Subcutaneous abdominal adipose tissue (tissue), 5 donors: Measurements from ENCODE around the gene CCDC172.

ENCODE experiments used
- H3K27ac ChIP-seq: one replicate; pipeline ENCODE4 v1.7.0; 2013; ENCODE audit warnings: low read depth, mild to moderate bottlenecking, inconsistent platforms, low read length, moderate library complexity
- H3K27me3 ChIP-seq, 5 donors: one replicate each; pipeline ENCODE4 v1.7.0; 2013; ENCODE audit warnings: low read length in 5 of 5, inconsistent platforms in 1 of 5; ENCODE audit not compliant: control insufficient read depth in 5 of 5, insufficient read depth in 4 of 5
- H3K36me3 ChIP-seq, 5 donors: one replicate each; pipeline ENCODE4 v1.7.0; 2013; ENCODE audit warnings: low read length in 5 of 5; ENCODE audit not compliant: control insufficient read depth in 5 of 5, insufficient read depth in 5 of 5
- H3K4me1 ChIP-seq, 5 donors: one replicate each; pipeline ENCODE4 v1.7.0; 2013; ENCODE audit warnings: low read length in 5 of 5, mild to moderate bottlenecking in 3 of 5, moderate library complexity in 1 of 5; ENCODE audit not compliant: control insufficient read depth in 5 of 5, insufficient read depth in 5 of 5
- H3K4me3 ChIP-seq, 5 donors: one replicate each; pipeline ENCODE4 v1.7.0; 2013; ENCODE audit warnings: low read length in 5 of 5, low read depth in 1 of 5
- H3K9ac ChIP-seq, 5 donors: one replicate each; pipeline ENCODE4 v1.7.0; 2013; ENCODE audit warnings: low read length in 5 of 5, mild to moderate bottlenecking in 4 of 5, moderate library complexity in 3 of 5
- H3K9me3 ChIP-seq, 5 donors: one replicate each; pipeline ENCODE4 v1.7.0; 2013; ENCODE audit warnings: low read length in 5 of 5; ENCODE audit not compliant: control insufficient read depth in 5 of 5
- donor health status: healthy.
- donor health status: healthy.
- donor health status: healthy.
- donor health status: healthy.
- donor health status: healthy.

Gene CCDC172

GRCh38 chr10:116300542-116300941, 23.7 kb upstream of the CCDC172 start:
- Histone ChIP-seq H3K4me3 (no peak overlapping the region), H3K27me3 (no peaks in the 10 kb centered on the region), H3K9ac (no peak overlapping the region), H3K9me3 (no peaks in the 10 kb centered on the region), H3K4me1 (peaks cover 0 to 7% (median 1%) of the 10 kb centered on the region in 5 donors), H3K27ac (no peak overlapping the region), H3K36me3 (no peaks in the 10 kb centered on the region)

GRCh38 chr10:116304923-116305322, 19.3 kb upstream of the CCDC172 start:
- no peak overlapping the region for H3K4me3 ChIP-seq
- no peaks in the 10 kb centered on the region for H3K36me3 ChIP-seq
- H3K27ac ChIP-seq = no peak overlapping the region
- H3K9ac ChIP-seq = no peak overlapping the region
- no peaks in the 10 kb centered on the region for H3K27me3 ChIP-seq
- H3K9me3 ChIP-seq = no peaks in the 10 kb centered on the region
- peaks cover 0 to 21% (median 11%) of the 10 kb centered on the region in 5 donors for H3K4me1 ChIP-seq

- no peak overlapping the region for H3K4me3 ChIP-seq
- peak overlapping the region; percentile 11 for H3K27ac ChIP-seq
- H3K27me3 ChIP-seq = no peaks in the 10 kb centered on the region
- H3K36me3 ChIP-seq = no peaks in the 10 kb centered on the region
- H3K4me1 ChIP-seq = peaks cover 0 to 19% (median 11%) of the 10 kb centered on the region in 5 donors
- H3K9ac ChIP-seq = no peak overlapping the region
- no peaks in the 10 kb centered on the region for H3K9me3 ChIP-seq
These were observed 17.4 kb upstream of the CCDC172 start for GRCh38 chr10:116306847-116307246.

- Histone ChIP-seq H3K4me3 (no peak overlapping the region), H3K27ac (peak overlapping the region; percentile 11)
These were observed 16.8 kb upstream of the CCDC172 start for GRCh38 chr10:116307455-116307854.

GRCh38 chr10:116311016-116311415, 13.2 kb upstream of the CCDC172 start:
- H3K4me1 ChIP-seq = peaks cover 0 to 20% (median 11%) of the 10 kb centered on the region in 5 donors
- H3K36me3 ChIP-seq = no peaks in the 10 kb centered on the region
- no peak overlapping the region for H3K4me3 ChIP-seq
- no peaks in the 10 kb centered on the region for H3K27me3 ChIP-seq
- no peak overlapping the region for H3K9ac ChIP-seq
- no peaks in the 10 kb centered on the region for H3K9me3 ChIP-seq
- H3K27ac ChIP-seq = no peak overlapping the region

More at GRCh38 chr10:116307455-116307854, 16.8 kb upstream of the CCDC172 start:
- H3K9ac ChIP-seq = no peak overlapping the region
- H3K36me3 ChIP-seq = no peaks in the 10 kb centered on the region
- H3K27me3 ChIP-seq = no peaks in the 10 kb centered on the region
- H3K4me1 ChIP-seq = peaks cover 0 to 20% (median 11%) of the 10 kb centered on the region in 5 donors
- H3K9me3 ChIP-seq = no peaks in the 10 kb centered on the region

GRCh38 chr10:116311706-116312490, 12.3 kb upstream of the CCDC172 start:
- Histone ChIP-seq H3K9ac (no peak overlapping the region), H3K27me3 (no peaks in the 10 kb centered on the region), H3K9me3 (no peaks in the 10 kb centered on the region), H3K27ac (no peak overlapping the region), H3K4me3 (no peak overlapping the region), H3K4me1 (peaks cover 0 to 20% (median 11%) of the 10 kb centered on the region in 5 donors), H3K36me3 (no peaks in the 10 kb centered on the region)

- H3K27ac ChIP-seq = no peak overlapping the region
- H3K9ac ChIP-seq = no peak overlapping the region
- no peaks in the 10 kb centered on the region for H3K9me3 ChIP-seq
These were observed 11.7 kb upstream of the CCDC172 start for GRCh38 chr10:116312548-116312947.

GRCh38 chr10:116316503-116316902, 7.7 kb upstream of the CCDC172 start:
- H3K27ac ChIP-seq = no peak overlapping the region
- no peaks in the 10 kb centered on the region for H3K9me3 ChIP-seq
- H3K27me3 ChIP-seq = no peaks in the 10 kb centered on the region
- peaks cover 0 to 5% (median 0%) of the 10 kb centered on the region in 5 donors for H3K4me1 ChIP-seq
- no peak overlapping the region for H3K4me3 ChIP-seq
- no peaks in the 10 kb centered on the region for H3K36me3 ChIP-seq
- no peak overlapping the region for H3K9ac ChIP-seq

More at GRCh38 chr10:116312548-116312947, 11.7 kb upstream of the CCDC172 start:
- H3K36me3 ChIP-seq = no peaks in the 10 kb centered on the region
- no peak overlapping the region for H3K4me3 ChIP-seq
- no peaks in the 10 kb centered on the region for H3K27me3 ChIP-seq
- H3K4me1 ChIP-seq = peaks cover 0 to 14% (median 6%) of the 10 kb centered on the region in 5 donors

- H3K4me1 ChIP-seq = no peaks in the 10 kb centered on the region
- peaks cover 0 to 6% (median 0%) of the 10 kb centered on the region in 5 donors for H3K27me3 ChIP-seq
- H3K27ac ChIP-seq = no peak overlapping the region
- no peaks in the 10 kb centered on the region for H3K36me3 ChIP-seq
- no peak overlapping the region for H3K9ac ChIP-seq
- no peaks in the 10 kb centered on the region for H3K9me3 ChIP-seq
- no peak overlapping the region for H3K4me3 ChIP-seq
These were observed 845 bp downstream of the CCDC172 start for GRCh38 chr10:116324951-116325635.

- no peaks in the 10 kb centered on the region for H3K36me3 ChIP-seq
- H3K4me1 ChIP-seq = no peaks in the 10 kb centered on the region
- H3K9me3 ChIP-seq = no peaks in the 10 kb centered on the region
- no peak overlapping the region for H3K4me3 ChIP-seq
- peaks cover 0 to 6% (median 0%) of the 10 kb centered on the region in 5 donors for H3K27me3 ChIP-seq
- no peak overlapping the region for H3K9ac ChIP-seq
- no peak overlapping the region for H3K27ac ChIP-seq
These were observed 1.7 kb downstream of the CCDC172 start for GRCh38 chr10:116325987-116326386.
